ENCODE data around the gene BICD2. TPM values are rescaled to one million over a fixed set of nuclear protein-coding genes. Genes with fewer than 3 reads are reported as not detected.

The BICD2 gene
- total RNA-seq, 1 donor from 2014 or later: 29.1 TPM

DNA sequence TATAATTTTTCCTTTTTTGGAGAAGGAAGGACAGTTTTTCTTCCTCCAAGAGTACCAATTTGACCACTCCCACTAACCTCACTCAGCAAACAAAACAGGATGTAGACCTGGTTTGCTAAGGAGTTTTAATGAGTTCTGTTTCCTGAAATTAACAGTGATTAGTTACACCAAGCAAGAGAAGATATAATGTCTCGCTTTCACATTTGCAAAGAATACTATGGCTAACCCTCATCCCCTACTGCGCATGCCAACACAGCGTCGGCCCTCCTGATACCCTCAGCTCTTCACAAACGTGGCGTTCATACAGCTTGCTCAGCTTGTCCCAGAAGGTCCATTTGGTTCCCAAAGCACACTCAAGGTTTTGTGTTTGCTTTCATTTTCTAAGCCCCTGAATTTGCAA is 52.8 kb downstream of the BICD2 start:
- Histone ChIP-seq H3K27me3 (no peaks in the 10 kb centered on the region), H3K9me3 (no peaks in the 10 kb centered on the region), H3K36me3 (peaks cover 48 to 58% of the 10 kb centered on the region in 2 donors), H3K4me3 (no peak overlapping the region), H3K4me1 (no peaks in the 10 kb centered on the region), H3K27ac (no peak overlapping the region)
- TF ChIP-seq, protein P1, sequence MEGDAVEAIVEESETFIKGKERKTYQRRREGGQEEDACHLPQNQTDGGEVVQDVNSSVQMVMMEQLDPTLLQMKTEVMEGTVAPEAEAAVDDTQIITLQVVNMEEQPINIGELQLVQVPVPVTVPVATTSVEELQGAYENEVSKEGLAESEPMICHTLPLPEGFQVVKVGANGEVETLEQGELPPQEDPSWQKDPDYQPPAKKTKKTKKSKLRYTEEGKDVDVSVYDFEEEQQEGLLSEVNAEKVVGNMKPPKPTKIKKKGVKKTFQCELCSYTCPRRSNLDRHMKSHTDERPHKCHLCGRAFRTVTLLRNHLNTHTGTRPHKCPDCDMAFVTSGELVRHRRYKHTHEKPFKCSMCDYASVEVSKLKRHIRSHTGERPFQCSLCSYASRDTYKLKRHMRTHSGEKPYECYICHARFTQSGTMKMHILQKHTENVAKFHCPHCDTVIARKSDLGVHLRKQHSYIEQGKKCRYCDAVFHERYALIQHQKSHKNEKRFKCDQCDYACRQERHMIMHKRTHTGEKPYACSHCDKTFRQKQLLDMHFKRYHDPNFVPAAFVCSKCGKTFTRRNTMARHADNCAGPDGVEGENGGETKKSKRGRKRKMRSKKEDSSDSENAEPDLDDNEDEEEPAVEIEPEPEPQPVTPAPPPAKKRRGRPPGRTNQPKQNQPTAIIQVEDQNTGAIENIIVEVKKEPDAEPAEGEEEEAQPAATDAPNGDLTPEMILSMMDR (IDR thresholded peaks at IDR 0.05): no peak
- DNase-seq (ENCODE audit: low spot score in 2 of 2): no peak
- intact Hi-C loops (cut with DNase I): no loop called here

DNA sequence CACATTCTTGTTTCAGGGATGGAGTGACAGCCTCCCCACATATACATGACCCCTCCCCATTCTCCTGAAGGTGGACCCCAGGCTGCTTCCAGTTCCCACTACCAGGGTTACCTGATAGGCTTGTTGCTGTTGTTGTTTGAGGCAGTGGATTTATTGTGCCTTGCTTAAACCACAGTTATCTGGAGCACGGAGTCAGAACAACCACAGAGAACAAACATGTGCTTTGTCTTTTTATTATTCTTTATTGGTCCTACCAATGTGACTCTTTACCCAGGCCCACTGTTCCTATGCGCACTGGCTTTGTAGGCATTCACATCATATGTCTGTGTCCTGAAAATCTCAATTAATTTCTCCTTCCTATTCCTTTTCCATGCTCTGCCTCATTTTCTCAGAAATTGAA is 53.5 kb downstream of the BICD2 start:
- Histone ChIP-seq H3K27ac (no peak overlapping the region), H3K4me3 (no peak overlapping the region), H3K27me3 (no peaks in the 10 kb centered on the region), H3K36me3 (peaks cover 48 to 55% of the 10 kb centered on the region in 2 donors), H3K9me3 (no peaks in the 10 kb centered on the region), H3K4me1 (no peaks in the 10 kb centered on the region)
- intact Hi-C loops (cut with DNase I): no loop called here
- TF ChIP-seq, protein P1 (IDR thresholded peaks at IDR 0.05): no peak
- no peak for DNase-seq (ENCODE audit: low spot score in 2 of 2)

DNA sequence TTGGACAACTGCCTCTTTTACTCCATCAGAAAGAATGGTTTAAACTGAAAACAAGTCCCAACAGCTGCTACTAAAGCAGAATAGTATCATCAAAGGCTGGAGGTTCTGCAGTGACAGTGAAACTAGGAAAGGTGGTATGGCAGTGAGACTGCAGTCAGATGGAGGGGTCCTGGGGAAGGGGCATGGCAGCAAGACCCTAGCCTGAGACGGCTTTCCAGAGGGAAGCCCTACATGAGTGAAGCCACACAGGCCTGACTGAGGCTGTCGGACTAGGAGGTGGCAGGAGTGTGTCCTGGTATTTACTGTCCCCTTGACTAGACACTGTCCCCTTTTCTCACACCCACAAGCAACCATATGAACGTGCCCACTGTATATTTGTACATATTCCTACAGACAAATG is 54.3 kb downstream of the BICD2 start:
- intact Hi-C loops (cut with DNase I): no loop called here
- Histone ChIP-seq H3K27me3 (no peaks in the 10 kb centered on the region), H3K4me3 (no peak overlapping the region), H3K27ac (no peak overlapping the region), H3K9me3 (no peaks in the 10 kb centered on the region), H3K4me1 (no peaks in the 10 kb centered on the region), H3K36me3 (peaks cover 40 to 47% of the 10 kb centered on the region in 2 donors)
- no peak for DNase-seq (ENCODE audit: low spot score in 2 of 2)
- TF ChIP-seq, protein P1 (IDR thresholded peaks at IDR 0.05): no peak

DNA sequence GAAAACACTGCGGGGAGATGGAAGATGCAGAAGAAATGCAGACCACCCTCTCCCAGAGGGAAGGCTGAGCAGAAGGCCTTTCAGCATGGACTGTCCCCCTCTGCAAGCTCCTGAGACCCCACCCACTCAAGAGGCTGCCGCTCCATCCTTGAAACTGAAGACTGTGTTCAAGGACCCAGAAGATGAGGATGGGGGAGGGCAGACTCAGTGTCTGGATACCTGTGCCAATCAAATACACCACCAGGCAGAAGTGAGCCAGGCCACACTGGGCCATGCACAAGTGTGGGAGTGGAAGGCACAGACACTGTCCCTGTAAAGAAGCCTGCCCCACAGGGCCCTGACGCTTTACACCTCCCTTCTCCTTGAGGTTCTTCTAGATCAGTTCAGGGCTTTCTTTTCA is 54.7 kb downstream of the BICD2 start:
- H3K27me3 ChIP-seq: no peaks in the 10 kb centered on the region
- intact Hi-C loops (cut with DNase I): no loop called here
- no peak overlapping the region for H3K27ac ChIP-seq
- H3K4me1 ChIP-seq: no peaks in the 10 kb centered on the region
- DNase-seq (ENCODE audit: low spot score in 2 of 2): no peak
- TF ChIP-seq, protein P1 (IDR thresholded peaks at IDR 0.05): no peak
- H3K9me3 ChIP-seq: no peaks in the 10 kb centered on the region
- no peak overlapping the region for H3K4me3 ChIP-seq
- H3K36me3 ChIP-seq: peaks cover 36 to 43% of the 10 kb centered on the region in 2 donors

DNA sequence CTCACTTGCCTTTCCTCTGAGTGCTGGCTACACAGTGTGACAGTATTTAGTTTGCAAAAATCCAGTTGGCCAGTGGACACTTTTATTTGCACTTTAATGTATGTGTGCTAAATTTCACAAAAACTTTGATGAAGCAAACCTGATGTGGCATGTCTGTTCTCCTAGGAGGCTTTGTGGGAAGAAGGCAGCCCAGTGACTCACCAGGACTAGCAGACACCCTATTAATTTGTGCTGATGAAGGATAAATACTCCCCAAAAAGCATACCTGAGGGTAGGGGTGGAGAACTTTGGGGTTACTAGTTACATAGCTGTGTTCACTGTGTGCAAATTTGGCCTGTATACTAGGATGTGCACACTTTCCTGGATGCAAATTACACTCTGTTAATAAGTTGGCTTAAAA is 55.4 kb downstream of the BICD2 start:
- Histone ChIP-seq H3K4me1 (no peaks in the 10 kb centered on the region), H3K27ac (no peak overlapping the region)

More for the DNA sequence above, 55.4 kb downstream of the BICD2 start:
- H3K27me3 ChIP-seq: no peaks in the 10 kb centered on the region
- no peak for DNase-seq (ENCODE audit: low spot score in 2 of 2)
- TF ChIP-seq, protein P1 (IDR thresholded peaks at IDR 0.05): no peak
- H3K36me3 ChIP-seq: peaks cover 29 to 36% of the 10 kb centered on the region in 2 donors
- no peak overlapping the region for H3K4me3 ChIP-seq
- no peaks in the 10 kb centered on the region for H3K9me3 ChIP-seq
- intact Hi-C loops (cut with DNase I): no loop called here

Measured in ascending aorta (tissue), 2 donors.